ENCODE data around the gene HLA-B.
"Not testable (repeated sequence)": the region's sequence is repeated elsewhere in the genome, so short reads cannot be mapped to it uniquely, and the experiment has no call there.

Gene HLA-B

GRCh38 chr6:31381666-31382065, 24.7 kb upstream of the HLA-B start:
- DNase-seq = no peak

GRCh38 chr6:31379850-31380249, 22.9 kb upstream of the HLA-B start:
- DNase-seq = no peak

GRCh38 chr6:31378721-31379103, 21.7 kb upstream of the HLA-B start:
- no peak for DNase-seq

GRCh38 chr6:31378062-31378720, 21.2 kb upstream of the HLA-B start:
- no peak for DNase-seq

GRCh38 chr6:31377029-31377428, 20.1 kb upstream of the HLA-B start:
- no peak for DNase-seq

- no peak for DNase-seq
These were observed 18.7 kb upstream of the HLA-B start for GRCh38 chr6:31375699-31376098.

- DNase-seq = not testable (repeated sequence)
These were observed 17.1 kb upstream of the HLA-B start for GRCh38 chr6:31374118-31374517.

- DNase-seq = no peak
These were observed 11.5 kb upstream of the HLA-B start for GRCh38 chr6:31368461-31368860.

- peak; percentile 22 for DNase-seq
These were observed 9.9 kb upstream of the HLA-B start for GRCh38 chr6:31366693-31367470.

- DNase-seq = no peak
These were observed 8.9 kb upstream of the HLA-B start for GRCh38 chr6:31365864-31366263.

GRCh38 chr6:31363811-31364210, 6.8 kb upstream of the HLA-B start:
- DNase-seq = no peak

GRCh38 chr6:31362751-31363150, 5.8 kb upstream of the HLA-B start:
- DNase-seq = no peak

- DNase-seq = no peak
These were observed 2.6 kb upstream of the HLA-B start for GRCh38 chr6:31359581-31359980.

- no peak for DNase-seq
These were observed 1.3 kb upstream of the HLA-B start for GRCh38 chr6:31358302-31358701.

GRCh38 chr6:31357886-31358285, 907 bp upstream of the HLA-B start:
- no peak for DNase-seq

GRCh38 chr6:31356216-31356945, 598 bp downstream of the HLA-B start:
- no peak for DNase-seq

- no peak for DNase-seq
These were observed 1.4 kb downstream of the HLA-B start for GRCh38 chr6:31355583-31355948.

GRCh38 chr6:31354864-31355582, 2.0 kb downstream of the HLA-B start:
- no peak for DNase-seq

- no peak for DNase-seq
These were observed 2.7 kb downstream of the HLA-B start for GRCh38 chr6:31354158-31354863.

- DNase-seq = no peak
These were observed 3.5 kb downstream of the HLA-B start for GRCh38 chr6:31353384-31353945.

GRCh38 chr6:31352683-31353383, 4.1 kb downstream of the HLA-B start:
- no peak for DNase-seq

- no peak for DNase-seq
These were observed 4.7 kb downstream of the HLA-B start for GRCh38 chr6:31352310-31352682.

Measured in NCI-H2107 (cell line).